Upper lobe of right lung (tissue), 1 donor: ENCODE data around the gene CRKL. TPM values are rescaled to one million over a fixed set of nuclear protein-coding genes. Genes with fewer than 3 reads are reported as not detected.
"Not testable (repeated sequence)": the region's sequence is repeated elsewhere in the genome, so short reads cannot be mapped to it uniquely, and the experiment has no call there.

Experiments
- ATAC-seq: fragments of 200-7000 bp; cut with Tn5 transposase; one replicate; pipeline ENCODE4 v1.9.1; 2020; ENCODE audit warnings: mild to moderate bottlenecking, moderate library complexity
- DNase-seq: peaks from one replicate; pipeline ENCODE4 v3.0.0-alpha.2; 2020
- H3K27ac ChIP-seq: fragments of 200-600 bp; one replicate; pipeline ENCODE4 v1.8.0; 2022
- H3K27me3 ChIP-seq: fragments of 200-600 bp; one replicate; pipeline ENCODE4 v1.8.0; 2022; ENCODE audit warnings: mild to moderate bottlenecking
- H3K36me3 ChIP-seq: fragments of 200-600 bp; one replicate; pipeline ENCODE4 v1.8.0; 2022
- H3K4me1 ChIP-seq: fragments of 200-600 bp; one replicate; pipeline ENCODE4 v1.8.0; 2022
- H3K4me3 ChIP-seq: fragments of 200-600 bp; one replicate; pipeline ENCODE4 v1.8.0; 2022; ENCODE audit warnings: mild to moderate bottlenecking
- H3K9me3 ChIP-seq: fragments of 200-600 bp; one replicate; pipeline ENCODE4 v1.8.0; 2022
- CTCF ChIP-seq: fragments of 200-600 bp; IDR thresholded peaks from one replicate; pipeline ENCODE4 v1.8.0; 2022; ENCODE audit warnings: antibody characterized with exemption
- intact Hi-C: fragments of 100-400 bp; cut with DNase I; formaldehyde crosslinking; loops from one replicate; pipeline ENCODE4 v1.11.0; 2022
- total RNA-seq: library from RNA; stranded (reverse); fragmentation: NEBNext Ultra II Directional; extraction: Animal tissue kit (Norgen Biotek cat#: 25700); gene quantifications from one replicate; pipeline ENCODE4 v1.2.1, GENCODE V29; 2021
- donor health status: DM: no; HTN: yes; CAD: no; lungs with severe emphysema.

CRKL gene
- total RNA-seq, 1 donor from 2014 or later, result 60.8 TPM

GRCh38 chr22:20966883-20967696, 49.9 kb downstream of the CRKL start, which contains the start of gene AIFM3:
AIFM3 (plus strand) TSS chr22:20967255; CDS start chr22:20967945, 690 bp downstream.
- H3K27me3 ChIP-seq, result peaks cover 14% of the 10 kb centered on the region
- intact Hi-C loops, result no loop called here
- no peak within 1 kb of the TSS for H3K4me3 ChIP-seq
- H3K9me3 ChIP-seq, result no peaks in the 10 kb centered on the region
- DNase-seq (no peak), ATAC-seq (no peak)
- TF ChIP-seq CTCF, result no peak
- no peaks in the 10 kb centered on the region for H3K4me1 ChIP-seq
- H3K36me3 ChIP-seq, result no peaks in the 10 kb centered on the region
- H3K27ac ChIP-seq, result no peak within 1 kb of the TSS

DNA sequence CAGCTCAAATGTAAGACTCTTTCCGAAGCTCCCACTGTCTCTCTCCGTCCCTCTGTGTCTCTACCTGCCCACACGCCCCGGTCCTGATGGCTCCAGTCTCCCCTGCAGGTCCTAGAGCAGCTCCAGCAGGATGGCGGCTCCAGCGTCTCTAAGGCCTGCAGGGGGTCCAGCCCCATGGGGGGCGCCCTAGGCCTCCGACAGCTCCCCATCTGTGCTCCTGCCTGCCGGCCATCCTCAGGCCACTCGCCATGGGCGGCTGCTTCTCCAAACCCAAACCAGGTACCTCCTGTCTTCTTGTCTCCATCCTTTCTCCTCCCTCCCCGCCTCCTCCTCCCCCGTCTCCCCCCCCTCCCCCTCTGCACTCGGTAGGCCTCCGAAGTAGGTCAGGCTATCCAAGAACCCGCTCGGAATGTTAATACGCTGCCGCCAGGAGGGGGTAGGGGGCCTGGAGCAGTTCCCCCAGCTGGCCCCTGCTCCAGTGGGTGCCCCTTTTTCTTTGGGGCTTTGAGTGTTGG, 50.5 kb downstream of the CRKL start:
- H3K27me3 ChIP-seq, result peaks cover 14% of the 10 kb centered on the region
- H3K27ac ChIP-seq, result no peak overlapping the region
- TF ChIP-seq CTCF, result no peak
- intact Hi-C loops, result no loop called here
- ATAC-seq, result no peak
- H3K4me3 ChIP-seq, result no peak overlapping the region
- no peaks in the 10 kb centered on the region for H3K4me1 ChIP-seq
- H3K9me3 ChIP-seq, result no peaks in the 10 kb centered on the region
- no peak for DNase-seq
- no peaks in the 10 kb centered on the region for H3K36me3 ChIP-seq

GRCh38 chr22:20968281-20968977, 51.2 kb downstream of the CRKL start:
- Histone ChIP-seq H3K9me3 (no peaks in the 10 kb centered on the region), H3K4me1 (no peaks in the 10 kb centered on the region), H3K27ac (no peak overlapping the region), H3K27me3 (peaks cover 13% of the 10 kb centered on the region), H3K4me3 (no peak overlapping the region), H3K36me3 (no peaks in the 10 kb centered on the region)
- ATAC-seq, result peak; percentile 59
- no peak for TF ChIP-seq CTCF
- DNase-seq, result no peak
- intact Hi-C loops, result no loop called here

GRCh38 chr22:20970939-20971657, 53.9 kb downstream of the CRKL start:
- no peaks in the 10 kb centered on the region for H3K4me1 ChIP-seq
- no peak for TF ChIP-seq CTCF
- H3K27ac ChIP-seq, result no peak overlapping the region
- no peak for ATAC-seq
- no peak for DNase-seq
- no peaks in the 10 kb centered on the region for H3K9me3 ChIP-seq
- H3K27me3 ChIP-seq, result no peaks in the 10 kb centered on the region
- H3K36me3 ChIP-seq, result no peaks in the 10 kb centered on the region
- H3K4me3 ChIP-seq, result no peak overlapping the region
- intact Hi-C loops, result no loop called here

DNA sequence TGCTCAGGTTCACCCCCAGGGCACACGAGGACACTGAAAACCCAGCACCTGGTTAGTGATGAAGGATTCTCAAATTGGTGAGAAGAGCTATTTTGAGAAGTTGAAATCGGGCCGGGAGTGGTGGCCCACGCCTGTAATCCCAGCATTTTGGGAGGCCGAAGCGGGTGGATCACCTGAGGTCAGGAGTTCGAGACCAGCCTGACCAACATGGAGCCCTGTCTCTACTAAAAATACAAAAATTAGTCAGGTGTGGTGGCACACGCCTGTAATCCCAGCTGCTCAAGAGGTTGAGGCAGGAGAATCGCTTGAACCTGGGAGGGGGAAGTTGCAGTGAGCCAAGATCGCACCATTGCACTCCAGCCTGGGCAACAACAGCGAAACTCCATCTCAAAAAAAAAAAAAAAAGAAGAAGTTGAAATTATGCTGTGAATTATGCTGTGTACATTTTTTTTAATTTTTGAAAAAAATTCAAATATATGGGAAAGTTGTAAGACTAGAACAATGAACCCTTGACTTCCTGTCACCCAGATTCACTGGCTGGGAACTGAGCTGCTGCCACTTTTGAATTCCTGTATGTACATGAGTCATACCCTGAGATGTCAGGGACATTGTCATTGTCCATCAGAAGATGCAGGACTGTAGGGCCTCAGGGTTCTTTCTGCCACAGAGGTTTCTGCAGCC, 54.9 kb downstream of the CRKL start:
- intact Hi-C loops, H3K27me3 ChIP-seq, H3K4me1 ChIP-seq, H3K36me3 ChIP-seq, DNase-seq, H3K4me3 ChIP-seq, ATAC-seq, H3K27ac ChIP-seq, H3K9me3 ChIP-seq: not testable (repeated sequence)
